ENCODE results near the gene SREBF2.
A peak's percentile ranks its signal among the peaks of the same experiment; 100 is the strongest.

The SREBF2 gene

GRCh38 chr22:41832553-41833368 lies at the start of gene SREBF2:
Gene SREBF2 (plus strand): TSS chr22:41833105. CDS start chr22:41833271, 166 bp downstream.
- peak; percentile 99 for DNase-seq

- no peak for DNase-seq
These were observed 45.6 kb upstream of the SREBF2 start for GRCh38 chr22:41787331-41787730.

GRCh38 chr22:41793871-41794270 lies 39.0 kb upstream of the SREBF2 start:
- DNase-seq, result no peak

GRCh38 chr22:41798736-41799135 lies 34.2 kb upstream of the SREBF2 start:
- no peak for DNase-seq

GRCh38 chr22:41799486-41800347 lies 33.2 kb upstream of the SREBF2 start:
- peak; percentile 56 for DNase-seq

GRCh38 chr22:41800348-41801146 lies 32.4 kb upstream of the SREBF2 start, which contains the start of gene CCDC134:
Gene CCDC134 (plus strand): TSS chr22:41800679. CDS start chr22:41808891, 8,212 bp downstream.
- peak; percentile 92 for DNase-seq

GRCh38 chr22:41801147-41801819 lies 31.6 kb upstream of the SREBF2 start:
- DNase-seq, result no peak

- no peak for DNase-seq
These were observed 31.0 kb upstream of the SREBF2 start for GRCh38 chr22:41801886-41802285.

- no peak for DNase-seq
These were observed 27.3 kb upstream of the SREBF2 start for GRCh38 chr22:41805639-41806038.

GRCh38 chr22:41808400-41808799 lies 24.5 kb upstream of the SREBF2 start:
- DNase-seq, result no peak

GRCh38 chr22:41810022-41810421 lies 22.9 kb upstream of the SREBF2 start:
- no peak for DNase-seq

- DNase-seq, result no peak
These were observed 19.9 kb upstream of the SREBF2 start for GRCh38 chr22:41812805-41813545.

GRCh38 chr22:41813726-41814410 lies 19.0 kb upstream of the SREBF2 start:
- no peak for DNase-seq

- no peak for DNase-seq
These were observed 17.2 kb upstream of the SREBF2 start for GRCh38 chr22:41815716-41816115.

GRCh38 chr22:41816241-41816640 lies 16.7 kb upstream of the SREBF2 start:
- no peak for DNase-seq

GRCh38 chr22:41816871-41817270 lies 16.0 kb upstream of the SREBF2 start:
- no peak for DNase-seq

GRCh38 chr22:41818011-41818410 lies 14.9 kb upstream of the SREBF2 start:
- DNase-seq, result no peak

- no peak for DNase-seq
These were observed 14.3 kb upstream of the SREBF2 start for GRCh38 chr22:41818596-41818995.

- DNase-seq, result no peak
These were observed 13.6 kb upstream of the SREBF2 start for GRCh38 chr22:41819257-41819656.

- no peak for DNase-seq
These were observed 12.5 kb upstream of the SREBF2 start for GRCh38 chr22:41820447-41820846.

Measured in midbrain (tissue), 1 donor.